Esophagus squamous epithelium (tissue), 5 donors: ENCODE results near the gene FABP7. TPM values are rescaled to one million over a fixed set of nuclear protein-coding genes. Genes with fewer than 3 reads are reported as not detected.

Experiments
- DNase-seq: peaks from one replicate; lab custom pipeline; 2025; lab: John Stamatoyannopoulos, UW
- H3K27ac ChIP-seq, 4 donors: fragments of 200-600 bp; sonication (generic); one replicate each; pipeline ENCODE4 v1.5.1; 2016 to 2019; ENCODE audit warnings: mild to moderate bottlenecking in 1 of 4
- H3K27me3 ChIP-seq, 4 donors: fragments of 200-600 bp; sonication (generic); 1 replicate in 3 of 4; 2 replicates in 1 of 4; pipeline versions ENCODE4 v1.5.1 to v1.6.0; 2017 to 2021; ENCODE audit warnings: antibody characterized with exemption in 1 of 4
- H3K36me3 ChIP-seq, 3 donors: fragments of 200-600 bp; sonication (generic); one replicate each; pipeline ENCODE4 v1.5.1; 2016 to 2019
- H3K4me1 ChIP-seq, 3 donors: fragments of 200-600 bp; sonication (generic); one replicate each; pipeline ENCODE4 v1.5.1; 2017 to 2019
- H3K4me3 ChIP-seq, 4 donors: fragments of 200-600 bp; sonication (generic); 1 replicate in 3 of 4; 2 replicates in 1 of 4; pipeline ENCODE4 v1.5.1; 2016 to 2019; ENCODE audit warnings: mild to moderate bottlenecking in 2 of 4, moderate library complexity in 1 of 4
- H3K9me3 ChIP-seq, 3 donors: fragments of 200-600 bp; sonication (generic); one replicate each; pipeline ENCODE4 v1.5.1; 2016 to 2019
- CTCF ChIP-seq, 6 experiments: fragments of 450-650 bp in 4 of 6; fragments of 200-600 bp in 2 of 6; sonication (generic) in 2 of 6; IDR thresholded peaks; one replicate each; pipeline ENCODE4 v1.5.1; 2016 to 2019; ENCODE audit warnings: antibody characterized with exemption in 6 of 6, mild to moderate bottlenecking in 4 of 6, moderate library complexity in 4 of 6
- POLR2A ChIP-seq, 4 donors: fragments of 450-650 bp; IDR thresholded peaks; one replicate each; pipeline ENCODE4 v1.6.1; 2017; ENCODE audit warnings: antibody characterized with exemption in 4 of 4, mild to moderate bottlenecking in 4 of 4, moderate library complexity in 3 of 4
- WGBS, 2 donors: methylation state at CpG; one replicate each; pipeline ENCODE4 v1.1.5; 2018; 5-methylcytosine and 5-hydroxymethylcytosine counted together
- intact Hi-C: fragments of 100-400 bp; cut with DNase I; formaldehyde crosslinking; loops from one replicate; pipeline ENCODE4 v1.15.0; 2022
- total RNA-seq, 4 donors: library from RNA; depleted of rRNA; stranded (reverse); fragments of >200 nt; gene quantifications; one replicate each; pipeline ENCODE4 v1.1.0, GENCODE V29; 2016
- donor health status: DM: yes; HTN: yes; CAD: no.

The FABP7 gene
- total RNA-seq, 4 donors from 2014 or later, result not detected

GRCh38 chr6:122778302-122778701 lies 1.2 kb upstream of the FABP7 start:
- TF ChIP-seq POLR2A (IDR thresholded peaks at IDR 0.05) (no peak), CTCF (IDR thresholded peaks at IDR 0.05) (no peak)
- H3K36me3 ChIP-seq, result no peaks in the 10 kb centered on the region
- H3K9me3 ChIP-seq, result no peaks in the 10 kb centered on the region
- H3K4me1 ChIP-seq, result peaks cover 0 to 2% (median 0%) of the 10 kb centered on the region in 3 donors
- intact Hi-C loops, result no loop called here
- DNase-seq, result no peak
- H3K27me3 ChIP-seq, result peaks cover 0 to 7% (median 0%) of the 10 kb centered on the region in 4 donors
- no peak overlapping the region for H3K4me3 ChIP-seq
- no peak overlapping the region for H3K27ac ChIP-seq
- 86 to 91% methylated on average over 5 of the region's 5 CpGs for WGBS, 2 donors

- no peak overlapping the region for H3K4me3 ChIP-seq
- H3K36me3 ChIP-seq, result no peaks in the 10 kb centered on the region
- no peak overlapping the region for H3K27ac ChIP-seq
- DNase-seq, result no peak
- H3K9me3 ChIP-seq, result no peaks in the 10 kb centered on the region
- no peaks in the 10 kb centered on the region for H3K4me1 ChIP-seq
- WGBS, 2 donors, result 71 to 78% methylated on average over 11 to 13 of the region's 13 CpGs
- TF ChIP-seq CTCF (IDR thresholded peaks at IDR 0.05) (no peak), POLR2A (IDR thresholded peaks at IDR 0.05) (no peak)
- peaks cover 0 to 7% (median 0%) of the 10 kb centered on the region in 4 donors for H3K27me3 ChIP-seq
- intact Hi-C loops, result no loop called here
Observed at GRCh38 chr6:122778985-122779661, 393 bp upstream of the FABP7 start.

- Histone ChIP-seq H3K4me3 (no peak overlapping the region), H3K9me3 (no peaks in the 10 kb centered on the region)
Observed at GRCh38 chr6:122780114-122780513, 598 bp downstream of the FABP7 start.

GRCh38 chr6:122781716-122782115 lies 2.2 kb downstream of the FABP7 start:
- Histone ChIP-seq H3K4me3 (no peak overlapping the region), H3K9me3 (no peaks in the 10 kb centered on the region), H3K27me3 (peaks cover 0 to 7% (median 0%) of the 10 kb centered on the region in 4 donors), H3K36me3 (no peaks in the 10 kb centered on the region), H3K27ac (no peak overlapping the region), H3K4me1 (no peaks in the 10 kb centered on the region)
- no peak for DNase-seq
- intact Hi-C loops, result no loop called here
- TF ChIP-seq CTCF (IDR thresholded peaks at IDR 0.05) (no peak), POLR2A (IDR thresholded peaks at IDR 0.05) (no peak)
- whole genome bisulfite sequencing, 2 donors, result 79 to 95% methylated on average over 5 to 7 of the region's 7 CpGs

More at GRCh38 chr6:122780114-122780513, 598 bp downstream of the FABP7 start:
- no peak for DNase-seq
- WGBS, 2 donors, result 42 to 58% methylated on average over 5 of the region's 5 CpGs
- Histone ChIP-seq H3K27me3 (peaks cover 0 to 7% (median 0%) of the 10 kb centered on the region in 4 donors), H3K27ac (no peak overlapping the region), H3K36me3 (no peaks in the 10 kb centered on the region), H3K4me1 (no peaks in the 10 kb centered on the region)
- intact Hi-C loops, result no loop called here
- TF ChIP-seq CTCF (IDR thresholded peaks at IDR 0.05), result no peak
- no peak for TF ChIP-seq POLR2A (IDR thresholded peaks at IDR 0.05)

GRCh38 chr6:122783401-122783800 lies 3.9 kb downstream of the FABP7 start:
- H3K36me3 ChIP-seq, result no peaks in the 10 kb centered on the region
- H3K4me3 ChIP-seq, result no peak overlapping the region
- no peaks in the 10 kb centered on the region for H3K9me3 ChIP-seq
- intact Hi-C loops, result no loop called here
- no peak for DNase-seq
- peaks cover 0 to 7% (median 0%) of the 10 kb centered on the region in 4 donors for H3K27me3 ChIP-seq
- 77 to 82% methylated on average over 4 of the region's 4 CpGs for whole genome bisulfite sequencing, 2 donors
- H3K4me1 ChIP-seq, result peaks cover 2 to 4% (median 3%) of the 10 kb centered on the region in 3 donors
- no peak for TF ChIP-seq POLR2A (IDR thresholded peaks at IDR 0.05)
- no peak for TF ChIP-seq CTCF (IDR thresholded peaks at IDR 0.05)
- H3K27ac ChIP-seq, result no peak overlapping the region
